Measurements from ENCODE around the gene RBPJL. TPM values are rescaled to one million over a fixed set of nuclear protein-coding genes. Genes with fewer than 3 reads are reported as not detected.

The RBPJL gene
- total RNA-seq, 1 experiment from 2014 or later: 0.85 TPM

DNA sequence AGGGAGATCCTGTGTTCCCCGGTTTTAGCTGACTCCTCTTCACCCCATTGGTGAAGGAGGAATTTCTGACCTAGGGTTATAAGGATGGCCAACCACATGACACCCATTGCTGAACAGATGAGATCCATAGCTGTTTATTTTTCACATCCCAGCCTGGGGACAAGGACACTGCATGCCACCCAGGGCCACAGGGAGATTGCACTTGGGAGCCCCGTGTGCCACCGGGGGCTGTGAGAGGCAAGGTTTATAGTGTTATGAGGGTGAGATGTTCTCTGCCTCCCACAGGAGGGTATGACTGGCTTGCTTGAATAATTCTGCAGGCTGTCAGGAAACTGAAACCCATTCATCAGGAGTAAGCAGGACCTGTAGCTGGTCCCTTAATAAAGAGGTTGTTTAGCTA lies 37.6 kb upstream of the RBPJL start (continued):
- TF ChIP-seq MYBL2 (CRISPR knock-in tag; IDR thresholded peaks at IDR 0.05): no peak
- TF ChIP-seq, protein P1, sequence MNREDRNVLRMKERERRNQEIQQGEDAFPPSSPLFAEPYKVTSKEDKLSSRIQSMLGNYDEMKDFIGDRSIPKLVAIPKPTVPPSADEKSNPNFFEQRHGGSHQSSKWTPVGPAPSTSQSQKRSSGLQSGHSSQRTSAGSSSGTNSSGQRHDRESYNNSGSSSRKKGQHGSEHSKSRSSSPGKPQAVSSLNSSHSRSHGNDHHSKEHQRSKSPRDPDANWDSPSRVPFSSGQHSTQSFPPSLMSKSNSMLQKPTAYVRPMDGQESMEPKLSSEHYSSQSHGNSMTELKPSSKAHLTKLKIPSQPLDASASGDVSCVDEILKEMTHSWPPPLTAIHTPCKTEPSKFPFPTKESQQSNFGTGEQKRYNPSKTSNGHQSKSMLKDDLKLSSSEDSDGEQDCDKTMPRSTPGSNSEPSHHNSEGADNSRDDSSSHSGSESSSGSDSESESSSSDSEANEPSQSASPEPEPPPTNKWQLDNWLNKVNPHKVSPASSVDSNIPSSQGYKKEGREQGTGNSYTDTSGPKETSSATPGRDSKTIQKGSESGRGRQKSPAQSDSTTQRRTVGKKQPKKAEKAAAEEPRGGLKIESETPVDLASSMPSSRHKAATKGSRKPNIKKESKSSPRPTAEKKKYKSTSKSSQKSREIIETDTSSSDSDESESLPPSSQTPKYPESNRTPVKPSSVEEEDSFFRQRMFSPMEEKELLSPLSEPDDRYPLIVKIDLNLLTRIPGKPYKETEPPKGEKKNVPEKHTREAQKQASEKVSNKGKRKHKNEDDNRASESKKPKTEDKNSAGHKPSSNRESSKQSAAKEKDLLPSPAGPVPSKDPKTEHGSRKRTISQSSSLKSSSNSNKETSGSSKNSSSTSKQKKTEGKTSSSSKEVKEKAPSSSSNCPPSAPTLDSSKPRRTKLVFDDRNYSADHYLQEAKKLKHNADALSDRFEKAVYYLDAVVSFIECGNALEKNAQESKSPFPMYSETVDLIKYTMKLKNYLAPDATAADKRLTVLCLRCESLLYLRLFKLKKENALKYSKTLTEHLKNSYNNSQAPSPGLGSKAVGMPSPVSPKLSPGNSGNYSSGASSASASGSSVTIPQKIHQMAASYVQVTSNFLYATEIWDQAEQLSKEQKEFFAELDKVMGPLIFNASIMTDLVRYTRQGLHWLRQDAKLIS (CRISPR knock-in tag; IDR thresholded peaks at IDR 0.05; ENCODE audit: borderline replicate concordance): no peak
- TF ChIP-seq, protein P2, sequence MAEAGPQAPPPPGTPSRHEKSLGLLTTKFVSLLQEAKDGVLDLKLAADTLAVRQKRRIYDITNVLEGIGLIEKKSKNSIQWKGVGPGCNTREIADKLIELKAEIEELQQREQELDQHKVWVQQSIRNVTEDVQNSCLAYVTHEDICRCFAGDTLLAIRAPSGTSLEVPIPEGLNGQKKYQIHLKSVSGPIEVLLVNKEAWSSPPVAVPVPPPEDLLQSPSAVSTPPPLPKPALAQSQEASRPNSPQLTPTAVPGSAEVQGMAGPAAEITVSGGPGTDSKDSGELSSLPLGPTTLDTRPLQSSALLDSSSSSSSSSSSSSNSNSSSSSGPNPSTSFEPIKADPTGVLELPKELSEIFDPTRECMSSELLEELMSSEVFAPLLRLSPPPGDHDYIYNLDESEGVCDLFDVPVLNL (CRISPR knock-in tag; IDR thresholded peaks at IDR 0.05; ENCODE audit: borderline replicate concordance, low read depth): no peak
- TF ChIP-seq, protein P3, sequence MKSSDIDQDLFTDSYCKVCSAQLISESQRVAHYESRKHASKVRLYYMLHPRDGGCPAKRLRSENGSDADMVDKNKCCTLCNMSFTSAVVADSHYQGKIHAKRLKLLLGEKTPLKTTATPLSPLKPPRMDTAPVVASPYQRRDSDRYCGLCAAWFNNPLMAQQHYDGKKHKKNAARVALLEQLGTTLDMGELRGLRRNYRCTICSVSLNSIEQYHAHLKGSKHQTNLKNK (CRISPR knock-in tag; IDR thresholded peaks at IDR 0.05): no peak
- TF ChIP-seq NR1H2 (CRISPR knock-in tag; IDR thresholded peaks at IDR 0.05): no peak
- TF ChIP-seq, protein P4, sequence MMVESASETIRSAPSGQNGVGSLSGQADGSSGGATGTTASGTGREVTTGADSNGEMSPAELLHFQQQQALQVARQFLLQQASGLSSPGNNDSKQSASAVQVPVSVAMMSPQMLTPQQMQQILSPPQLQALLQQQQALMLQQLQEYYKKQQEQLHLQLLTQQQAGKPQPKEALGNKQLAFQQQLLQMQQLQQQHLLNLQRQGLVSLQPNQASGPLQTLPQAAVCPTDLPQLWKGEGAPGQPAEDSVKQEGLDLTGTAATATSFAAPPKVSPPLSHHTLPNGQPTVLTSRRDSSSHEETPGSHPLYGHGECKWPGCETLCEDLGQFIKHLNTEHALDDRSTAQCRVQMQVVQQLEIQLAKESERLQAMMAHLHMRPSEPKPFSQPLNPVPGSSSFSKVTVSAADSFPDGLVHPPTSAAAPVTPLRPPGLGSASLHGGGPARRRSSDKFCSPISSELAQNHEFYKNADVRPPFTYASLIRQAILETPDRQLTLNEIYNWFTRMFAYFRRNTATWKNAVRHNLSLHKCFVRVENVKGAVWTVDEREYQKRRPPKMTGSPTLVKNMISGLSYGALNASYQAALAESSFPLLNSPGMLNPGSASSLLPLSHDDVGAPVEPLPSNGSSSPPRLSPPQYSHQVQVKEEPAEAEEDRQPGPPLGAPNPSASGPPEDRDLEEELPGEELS (CRISPR knock-in tag; IDR thresholded peaks at IDR 0.05): no peak
- TF ChIP-seq, protein P5, sequence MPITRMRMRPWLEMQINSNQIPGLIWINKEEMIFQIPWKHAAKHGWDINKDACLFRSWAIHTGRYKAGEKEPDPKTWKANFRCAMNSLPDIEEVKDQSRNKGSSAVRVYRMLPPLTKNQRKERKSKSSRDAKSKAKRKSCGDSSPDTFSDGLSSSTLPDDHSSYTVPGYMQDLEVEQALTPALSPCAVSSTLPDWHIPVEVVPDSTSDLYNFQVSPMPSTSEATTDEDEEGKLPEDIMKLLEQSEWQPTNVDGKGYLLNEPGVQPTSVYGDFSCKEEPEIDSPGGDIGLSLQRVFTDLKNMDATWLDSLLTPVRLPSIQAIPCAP (CRISPR knock-in tag; IDR thresholded peaks at IDR 0.05): no peak

DNA sequence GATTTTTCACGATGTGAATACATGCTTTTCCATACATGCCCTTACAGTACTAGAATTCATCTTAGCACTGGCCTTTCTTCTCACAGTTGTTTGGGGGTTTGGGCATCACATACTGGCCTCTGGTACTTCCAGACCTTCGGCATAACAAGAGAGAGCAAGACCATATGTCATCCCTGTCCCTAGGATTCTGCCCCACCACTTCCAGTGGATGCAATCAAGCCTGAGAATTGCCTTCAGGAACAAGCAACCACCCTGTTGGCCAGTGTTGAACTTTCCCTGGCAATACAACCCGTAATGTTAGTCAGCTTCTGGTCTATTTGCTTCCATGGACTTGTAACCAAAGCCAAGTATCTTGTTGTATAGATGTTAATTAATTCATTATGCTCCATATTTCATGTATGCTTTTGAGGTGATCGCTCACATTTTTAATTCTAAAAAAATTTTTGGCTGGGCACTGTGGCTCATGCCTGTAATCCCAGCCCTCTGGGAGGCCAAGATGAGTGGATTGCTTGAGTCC lies 36.8 kb upstream of the RBPJL start:
- Mint-ChIP-seq H3K36me3 (no peaks in the 10 kb centered on the region), H3K27me3 (ENCODE audit: low read depth) (peaks cover 3% of the 10 kb centered on the region; the same call in 1 of the 2 replicates), H3K4me1 (peaks cover 17% of the 10 kb centered on the region), H3K9me3 (no peaks in the 10 kb centered on the region), H3K27ac (no peak overlapping the region), H3K4me3 (no peak overlapping the region)
- DNase-seq (ENCODE audit: low spot score): no peak
- ATAC-seq: no peak
- ChIA-PET CTCF (interaction anchor here (0.9 to 2.5 kb wide), 3 partner anchors 24 to 131 kb away, joined by 4 to 11 read pairs (median 4); no protein-coding TSS in a partner anchor), POLR2A (no interaction called here)
- TF ChIP-seq FOXJ3 (CRISPR knock-in tag; IDR thresholded peaks at IDR 0.05; ENCODE audit: borderline replicate concordance): no peak
- TF ChIP-seq, protein P6, sequence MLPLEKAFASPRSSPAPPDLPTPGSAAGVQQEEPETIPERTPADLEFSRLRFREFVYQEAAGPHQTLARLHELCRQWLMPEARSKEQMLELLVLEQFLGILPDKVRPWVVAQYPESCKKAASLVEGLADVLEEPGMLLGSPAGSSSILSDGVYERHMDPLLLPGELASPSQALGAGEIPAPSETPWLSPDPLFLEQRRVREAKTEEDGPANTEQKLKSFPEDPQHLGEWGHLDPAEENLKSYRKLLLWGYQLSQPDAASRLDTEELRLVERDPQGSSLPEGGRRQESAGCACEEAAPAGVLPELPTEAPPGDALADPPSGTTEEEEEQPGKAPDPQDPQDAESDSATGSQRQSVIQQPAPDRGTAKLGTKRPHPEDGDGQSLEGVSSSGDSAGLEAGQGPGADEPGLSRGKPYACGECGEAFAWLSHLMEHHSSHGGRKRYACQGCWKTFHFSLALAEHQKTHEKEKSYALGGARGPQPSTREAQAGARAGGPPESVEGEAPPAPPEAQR (CRISPR knock-in tag; IDR thresholded peaks at IDR 0.05): no peak
- TF ChIP-seq ZBTB21 (CRISPR knock-in tag; IDR thresholded peaks at IDR 0.05; ENCODE audit: borderline replicate concordance): no peak
- no peak for TF ChIP-seq GRHL2 (CRISPR knock-in tag; IDR thresholded peaks at IDR 0.05; ENCODE audit: insufficient replicate concordance, severe bottlenecking)
- TF ChIP-seq, protein P7, sequence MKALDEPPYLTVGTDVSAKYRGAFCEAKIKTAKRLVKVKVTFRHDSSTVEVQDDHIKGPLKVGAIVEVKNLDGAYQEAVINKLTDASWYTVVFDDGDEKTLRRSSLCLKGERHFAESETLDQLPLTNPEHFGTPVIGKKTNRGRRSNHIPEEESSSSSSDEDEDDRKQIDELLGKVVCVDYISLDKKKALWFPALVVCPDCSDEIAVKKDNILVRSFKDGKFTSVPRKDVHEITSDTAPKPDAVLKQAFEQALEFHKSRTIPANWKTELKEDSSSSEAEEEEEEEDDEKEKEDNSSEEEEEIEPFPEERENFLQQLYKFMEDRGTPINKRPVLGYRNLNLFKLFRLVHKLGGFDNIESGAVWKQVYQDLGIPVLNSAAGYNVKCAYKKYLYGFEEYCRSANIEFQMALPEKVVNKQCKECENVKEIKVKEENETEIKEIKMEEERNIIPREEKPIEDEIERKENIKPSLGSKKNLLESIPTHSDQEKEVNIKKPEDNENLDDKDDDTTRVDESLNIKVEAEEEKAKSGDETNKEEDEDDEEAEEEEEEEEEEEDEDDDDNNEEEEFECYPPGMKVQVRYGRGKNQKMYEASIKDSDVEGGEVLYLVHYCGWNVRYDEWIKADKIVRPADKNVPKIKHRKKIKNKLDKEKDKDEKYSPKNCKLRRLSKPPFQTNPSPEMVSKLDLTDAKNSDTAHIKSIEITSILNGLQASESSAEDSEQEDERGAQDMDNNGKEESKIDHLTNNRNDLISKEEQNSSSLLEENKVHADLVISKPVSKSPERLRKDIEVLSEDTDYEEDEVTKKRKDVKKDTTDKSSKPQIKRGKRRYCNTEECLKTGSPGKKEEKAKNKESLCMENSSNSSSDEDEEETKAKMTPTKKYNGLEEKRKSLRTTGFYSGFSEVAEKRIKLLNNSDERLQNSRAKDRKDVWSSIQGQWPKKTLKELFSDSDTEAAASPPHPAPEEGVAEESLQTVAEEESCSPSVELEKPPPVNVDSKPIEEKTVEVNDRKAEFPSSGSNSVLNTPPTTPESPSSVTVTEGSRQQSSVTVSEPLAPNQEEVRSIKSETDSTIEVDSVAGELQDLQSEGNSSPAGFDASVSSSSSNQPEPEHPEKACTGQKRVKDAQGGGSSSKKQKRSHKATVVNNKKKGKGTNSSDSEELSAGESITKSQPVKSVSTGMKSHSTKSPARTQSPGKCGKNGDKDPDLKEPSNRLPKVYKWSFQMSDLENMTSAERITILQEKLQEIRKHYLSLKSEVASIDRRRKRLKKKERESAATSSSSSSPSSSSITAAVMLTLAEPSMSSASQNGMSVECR (CRISPR knock-in tag; IDR thresholded peaks at IDR 0.05; ENCODE audit: borderline replicate concordance): no peak
- TF ChIP-seq, protein P8, sequence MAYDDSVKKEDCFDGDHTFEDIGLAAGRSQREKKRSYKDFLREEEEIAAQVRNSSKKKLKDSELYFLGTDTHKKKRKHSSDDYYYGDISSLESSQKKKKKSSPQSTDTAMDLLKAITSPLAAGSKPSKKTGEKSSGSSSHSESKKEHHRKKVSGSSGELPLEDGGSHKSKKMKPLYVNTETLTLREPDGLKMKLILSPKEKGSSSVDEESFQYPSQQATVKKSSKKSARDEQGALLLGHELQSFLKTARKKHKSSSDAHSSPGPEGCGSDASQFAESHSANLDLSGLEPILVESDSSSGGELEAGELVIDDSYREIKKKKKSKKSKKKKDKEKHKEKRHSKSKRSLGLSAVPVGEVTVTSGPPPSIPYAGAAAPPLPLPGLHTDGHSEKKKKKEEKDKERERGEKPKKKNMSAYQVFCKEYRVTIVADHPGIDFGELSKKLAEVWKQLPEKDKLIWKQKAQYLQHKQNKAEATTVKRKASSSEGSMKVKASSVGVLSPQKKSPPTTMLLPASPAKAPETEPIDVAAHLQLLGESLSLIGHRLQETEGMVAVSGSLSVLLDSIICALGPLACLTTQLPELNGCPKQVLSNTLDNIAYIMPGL (CRISPR knock-in tag; IDR thresholded peaks at IDR 0.05): no peak
- TF ChIP-seq ZNF138 (CRISPR knock-in tag; conservative IDR thresholded peaks at IDR 0.05): no peak
- TF ChIP-seq ELF4 (CRISPR knock-in tag; IDR thresholded peaks at IDR 0.05; ENCODE audit: low read depth): no peak
- no peak for TF ChIP-seq OVOL2 (CRISPR knock-in tag; IDR thresholded peaks at IDR 0.05; ENCODE audit: borderline replicate concordance)
- TF ChIP-seq NFE2L1 (CRISPR knock-in tag; IDR thresholded peaks at IDR 0.05): no peak
- TF ChIP-seq NFATC4 (CRISPR knock-in tag; IDR thresholded peaks at IDR 0.05): no peak

All from WTC11 (cell line).